SH-SY5Y (cell line): ENCODE data around the gene NUDT17.

Source experiments
- GATA2 ChIP-seq: IDR thresholded peaks from 2 replicates; pipeline ENCODE4 v1.6.1; 2011; ENCODE audit warnings: mild to moderate bottlenecking, low read depth, low read length
- GATA3 ChIP-seq: IDR thresholded peaks from 2 replicates; pipeline ENCODE4 v1.6.1; 2011; ENCODE audit warnings: low read depth, mild to moderate bottlenecking, low read length, moderate library complexity

DNA sequence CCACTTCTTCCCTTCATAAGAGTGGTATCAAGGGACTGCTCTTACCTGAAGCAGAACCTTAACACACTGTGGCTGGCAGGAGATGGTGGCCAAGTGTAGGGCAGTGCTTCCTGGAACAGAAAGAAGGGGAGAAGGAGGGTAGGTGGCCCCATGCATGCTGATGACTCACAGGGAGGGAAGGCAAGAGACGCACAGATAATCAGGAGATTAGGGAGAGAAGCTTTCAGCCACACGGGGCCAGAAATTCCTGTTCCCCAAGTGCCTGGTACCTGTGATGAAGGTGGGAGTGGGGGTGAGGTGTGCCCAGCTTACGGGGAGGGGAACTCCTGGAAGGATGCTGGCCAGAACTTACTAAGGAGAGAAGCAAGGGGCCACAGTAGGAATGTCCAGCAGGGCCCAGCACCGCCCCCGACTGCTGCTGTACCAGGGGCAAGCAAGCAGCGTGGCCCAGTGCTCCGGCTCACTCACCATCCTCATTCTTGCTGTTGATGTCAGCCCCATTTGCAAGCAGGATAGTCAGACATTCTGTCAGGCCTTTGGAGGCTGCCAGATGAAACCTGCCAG is 32.6 kb downstream of the NUDT17 start:
- TF ChIP-seq GATA2: no peak
- TF ChIP-seq GATA3: no peak
